Right lobe of liver (tissue), 6 donors: ENCODE data around the gene EPHA6. TPM values are rescaled to one million over a fixed set of nuclear protein-coding genes. Genes with fewer than 3 reads are reported as not detected.

ENCODE experiments used
- ATAC-seq, 4 donors: fragments of 200-7000 bp; cut with Tn5 transposase; one replicate each; pipeline ENCODE4 v1.9.1; 2020; ENCODE audit warnings: mild to moderate bottlenecking in 4 of 4, moderate library complexity in 4 of 4
- DNase-seq, 3 donors: peaks; one replicate each; pipeline ENCODE4 v3.0.0-alpha.2; 2020
- H3K27ac ChIP-seq, 3 donors: fragments of 200-600 bp; one replicate each; pipeline ENCODE4 v1.8.0; 2022
- H3K27me3 ChIP-seq, 2 donors: fragments of 200-600 bp; one replicate each; pipeline ENCODE4 v1.8.0; 2022
- H3K36me3 ChIP-seq, 4 donors: fragments of 200-600 bp; sonication (generic) in 1 of 4; one replicate each; pipeline versions ENCODE4 v1.5.1 to v1.8.0; 2017 to 2022; ENCODE audit warnings: control low read depth in 1 of 4
- H3K4me1 ChIP-seq, 4 donors: fragments of 200-600 bp; sonication (generic) in 1 of 4; one replicate each; pipeline versions ENCODE4 v1.5.1 to v1.8.0; 2017 to 2022; ENCODE audit warnings: control low read depth in 1 of 4
- H3K4me3 ChIP-seq, 3 donors: fragments of 200-600 bp; one replicate each; pipeline ENCODE4 v1.8.0; 2022
- H3K9me3 ChIP-seq, 4 donors: fragments of 200-600 bp; sonication (generic) in 1 of 4; one replicate each; pipeline versions ENCODE4 v1.5.1 to v1.8.0; 2017 to 2022; ENCODE audit warnings: control low read depth in 1 of 4
- CTCF ChIP-seq, 4 donors: fragments of 200-600 bp in 3 of 4; fragments of 450-650 bp in 1 of 4; IDR thresholded peaks; one replicate each; pipeline versions ENCODE4 v1.5.1 to v1.8.0; 2016 to 2022; ENCODE audit warnings: antibody characterized with exemption in 4 of 4, mild to moderate bottlenecking in 2 of 4
- POLR2A ChIP-seq: fragments of 450-650 bp; IDR thresholded peaks from one replicate; pipeline ENCODE4 v1.6.1; 2017; ENCODE audit warnings: antibody characterized with exemption, mild to moderate bottlenecking
- WGBS: methylation state at CpG from one replicate; pipeline ENCODE4 v1.1.6; 2018; ENCODE audit warnings: low coverage, low lambda C conversion rate; ENCODE audit not compliant: insufficient coverage; ENCODE audit errors: missing lambda C conversion rate; 5-methylcytosine and 5-hydroxymethylcytosine counted together
- intact Hi-C, 2 donors: fragments of 100-400 bp; cut with DNase I; formaldehyde crosslinking; loops; one replicate each; pipeline versions ENCODE4 v1.11.2 to v1.14.1; 2022
- total RNA-seq, 6 experiments: library from RNA; depleted of rRNA in 2 of 6; stranded (reverse); fragments of >200 nt in 2 of 6; fragmentation: NEBNext Ultra II Directional in 3 of 6; extraction: Animal tissue kit (Norgen Biotek cat#: 25700) in 3 of 6; gene quantifications; one replicate each; pipeline versions ENCODE4 v1.1.0 to v1.2.4, GENCODE V29; 2016 to 2023
- donor health status: DM: no; HTN: yes; CAD: no.
- donor health status: DM: no; HTN: no; CAD: no.
- donor health status: DM: no; HTN: no; CAD: no.
- donor health status: DM: no; HTN: yes; CAD: no.
- donor health status: DM: no; HTN: yes; CAD: no.

EPHA6 gene
- total RNA-seq, 6 experiments from 2014 or later = not detected

- Histone ChIP-seq H3K36me3 (no peaks in the 10 kb centered on the region), H3K9me3 (no peaks in the 10 kb centered on the region), H3K4me1 (no peaks in the 10 kb centered on the region), H3K27me3 (no peaks in the 10 kb centered on the region), H3K27ac (no peak overlapping the region), H3K4me3 (no peak overlapping the region)
- WGBS = 24% methylated on average over 2 of the region's 2 CpGs
- DNase-seq = no peak
- intact Hi-C loops = no loop called here
- no peak for ATAC-seq
- TF ChIP-seq CTCF (IDR thresholded peaks at IDR 0.05) (no peak), POLR2A (no peak)
Measured at GRCh38 chr3:97074546-97074945, 260.2 kb downstream of the EPHA6 start.

GRCh38 chr3:97076673-97077072 lies 262.3 kb downstream of the EPHA6 start:
- no peaks in the 10 kb centered on the region for H3K27me3 ChIP-seq
- ATAC-seq (no peak), DNase-seq (no peak)
- H3K27ac ChIP-seq = no peak overlapping the region
- H3K4me1 ChIP-seq = no peaks in the 10 kb centered on the region
- no peak for TF ChIP-seq CTCF (IDR thresholded peaks at IDR 0.05)
- no peak for TF ChIP-seq POLR2A
- no peaks in the 10 kb centered on the region for H3K9me3 ChIP-seq
- 24% methylated on average over 2 of the region's 2 CpGs for WGBS
- no peak overlapping the region for H3K4me3 ChIP-seq
- intact Hi-C loops = no loop called here
- H3K36me3 ChIP-seq = no peaks in the 10 kb centered on the region

- TF ChIP-seq POLR2A (no peak), CTCF (IDR thresholded peaks at IDR 0.05) (no peak)
- no peaks in the 10 kb centered on the region for H3K9me3 ChIP-seq
- no peaks in the 10 kb centered on the region for H3K4me1 ChIP-seq
- ATAC-seq = no peak
- 16% methylated on average over 2 of the region's 2 CpGs for WGBS
- no peak overlapping the region for H3K4me3 ChIP-seq
- no peaks in the 10 kb centered on the region for H3K27me3 ChIP-seq
- intact Hi-C loops = no loop called here
- no peak overlapping the region for H3K27ac ChIP-seq
- DNase-seq = no peak
- no peaks in the 10 kb centered on the region for H3K36me3 ChIP-seq
Measured at GRCh38 chr3:97089621-97090020, 275.2 kb downstream of the EPHA6 start.

GRCh38 chr3:97102641-97103040 lies 288.2 kb downstream of the EPHA6 start:
- Histone ChIP-seq H3K36me3 (no peaks in the 10 kb centered on the region), H3K9me3 (no peaks in the 10 kb centered on the region), H3K27me3 (no peaks in the 10 kb centered on the region), H3K27ac (no peak overlapping the region), H3K4me3 (no peak overlapping the region), H3K4me1 (no peaks in the 10 kb centered on the region)
- intact Hi-C loops = no loop called here
- TF ChIP-seq CTCF (IDR thresholded peaks at IDR 0.05) (no peak), POLR2A (no peak)
- ATAC-seq (no peak), DNase-seq (no peak)

GRCh38 chr3:97105989-97106651 lies 291.7 kb downstream of the EPHA6 start:
- no peak overlapping the region for H3K27ac ChIP-seq
- no peak for DNase-seq
- intact Hi-C loops = no loop called here
- H3K4me1 ChIP-seq = no peaks in the 10 kb centered on the region
- H3K4me3 ChIP-seq = no peak overlapping the region
- no peaks in the 10 kb centered on the region for H3K36me3 ChIP-seq
- H3K27me3 ChIP-seq = no peaks in the 10 kb centered on the region
- 18% methylated on average over 3 of the region's 4 CpGs for WGBS
- no peaks in the 10 kb centered on the region for H3K9me3 ChIP-seq
- no peak for ATAC-seq
- TF ChIP-seq CTCF (IDR thresholded peaks at IDR 0.05) (no peak), POLR2A (no peak)
